ENCODE results near the gene LSM2.
"Not testable (repeated sequence)": the region's sequence is repeated elsewhere in the genome, so short reads cannot be mapped to it uniquely, and the experiment has no call there.

LSM2 gene

DNA sequence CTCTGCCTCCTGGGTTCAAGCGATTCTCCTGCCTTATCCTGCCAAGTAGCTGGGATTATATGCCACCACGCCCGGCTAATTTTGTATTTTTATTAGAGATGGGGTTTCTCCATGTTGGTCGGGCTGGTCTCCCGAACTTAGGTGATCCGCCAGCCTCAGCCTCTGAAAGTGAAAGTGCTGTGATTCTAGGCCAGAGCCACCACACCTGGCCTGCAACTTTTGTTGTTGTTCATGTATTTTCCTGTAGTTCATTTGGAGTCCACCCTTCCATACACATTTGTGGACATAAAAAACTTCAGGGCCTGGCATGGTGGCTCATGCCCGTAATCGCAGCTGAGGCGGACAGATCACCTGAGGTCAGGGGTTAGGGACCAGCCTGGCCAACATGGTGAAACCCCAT, 35.3 kb upstream of the LSM2 start:
- DNase-seq (ENCODE audit: low read depth in 2 of 2) = no peak
- no peak overlapping the region for H3K4me3 ChIP-seq (replicated peaks in 1 of 2; ENCODE audit: low read depth in 2 of 2, low read length in 2 of 2)
- TF ChIP-seq, protein P1, sequence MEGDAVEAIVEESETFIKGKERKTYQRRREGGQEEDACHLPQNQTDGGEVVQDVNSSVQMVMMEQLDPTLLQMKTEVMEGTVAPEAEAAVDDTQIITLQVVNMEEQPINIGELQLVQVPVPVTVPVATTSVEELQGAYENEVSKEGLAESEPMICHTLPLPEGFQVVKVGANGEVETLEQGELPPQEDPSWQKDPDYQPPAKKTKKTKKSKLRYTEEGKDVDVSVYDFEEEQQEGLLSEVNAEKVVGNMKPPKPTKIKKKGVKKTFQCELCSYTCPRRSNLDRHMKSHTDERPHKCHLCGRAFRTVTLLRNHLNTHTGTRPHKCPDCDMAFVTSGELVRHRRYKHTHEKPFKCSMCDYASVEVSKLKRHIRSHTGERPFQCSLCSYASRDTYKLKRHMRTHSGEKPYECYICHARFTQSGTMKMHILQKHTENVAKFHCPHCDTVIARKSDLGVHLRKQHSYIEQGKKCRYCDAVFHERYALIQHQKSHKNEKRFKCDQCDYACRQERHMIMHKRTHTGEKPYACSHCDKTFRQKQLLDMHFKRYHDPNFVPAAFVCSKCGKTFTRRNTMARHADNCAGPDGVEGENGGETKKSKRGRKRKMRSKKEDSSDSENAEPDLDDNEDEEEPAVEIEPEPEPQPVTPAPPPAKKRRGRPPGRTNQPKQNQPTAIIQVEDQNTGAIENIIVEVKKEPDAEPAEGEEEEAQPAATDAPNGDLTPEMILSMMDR (IDR thresholded peaks at IDR 0.05; ENCODE audit: low read depth, low read length) = no peak

DNA sequence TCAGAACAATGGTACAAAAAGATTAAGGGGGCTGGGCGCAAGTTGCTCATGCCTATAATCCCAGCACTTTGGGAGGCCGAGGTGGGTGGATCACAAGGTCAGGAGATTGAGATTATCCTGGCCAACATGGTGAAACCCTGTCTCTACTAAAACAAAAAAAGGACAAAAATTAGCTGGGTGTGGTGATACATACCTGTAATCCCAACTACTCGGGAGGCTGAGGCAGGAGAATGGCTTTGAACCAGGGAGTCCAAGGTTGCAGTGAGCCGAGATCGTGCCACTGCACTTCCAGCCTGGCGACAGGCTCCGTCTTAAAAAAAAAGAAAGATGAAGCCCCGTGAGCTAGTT, 33.0 kb upstream of the LSM2 start:
- DNase-seq (ENCODE audit: low read depth in 2 of 2); H3K4me3 ChIP-seq (replicated peaks in 1 of 2; ENCODE audit: low read depth in 2 of 2, low read length in 2 of 2): not testable (repeated sequence)

DNA sequence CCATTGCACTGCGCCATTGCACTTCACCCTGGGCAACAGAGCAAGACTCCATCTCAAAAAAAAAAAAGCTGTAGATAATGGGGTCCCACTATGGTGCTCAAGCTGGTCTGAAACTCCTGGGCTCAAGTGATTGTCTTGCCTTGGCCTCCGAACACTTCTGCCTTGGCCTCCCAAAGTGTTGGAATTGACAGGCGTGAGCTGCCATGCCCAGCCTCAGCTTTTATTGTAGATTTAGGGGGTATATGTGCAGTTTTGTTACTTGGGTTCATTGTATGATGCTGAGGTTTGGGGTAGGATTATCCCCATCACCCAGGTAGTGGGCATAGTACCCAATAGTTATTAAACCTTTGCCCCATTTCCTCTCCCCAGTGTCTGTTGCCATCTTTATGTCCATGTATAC, 32.2 kb upstream of the LSM2 start:
- TF ChIP-seq, protein P1 (IDR thresholded peaks at IDR 0.05; ENCODE audit: low read depth, low read length) = no peak
- no peak overlapping the region for H3K4me3 ChIP-seq (replicated peaks in 1 of 2; ENCODE audit: low read depth in 2 of 2, low read length in 2 of 2)

DNA sequence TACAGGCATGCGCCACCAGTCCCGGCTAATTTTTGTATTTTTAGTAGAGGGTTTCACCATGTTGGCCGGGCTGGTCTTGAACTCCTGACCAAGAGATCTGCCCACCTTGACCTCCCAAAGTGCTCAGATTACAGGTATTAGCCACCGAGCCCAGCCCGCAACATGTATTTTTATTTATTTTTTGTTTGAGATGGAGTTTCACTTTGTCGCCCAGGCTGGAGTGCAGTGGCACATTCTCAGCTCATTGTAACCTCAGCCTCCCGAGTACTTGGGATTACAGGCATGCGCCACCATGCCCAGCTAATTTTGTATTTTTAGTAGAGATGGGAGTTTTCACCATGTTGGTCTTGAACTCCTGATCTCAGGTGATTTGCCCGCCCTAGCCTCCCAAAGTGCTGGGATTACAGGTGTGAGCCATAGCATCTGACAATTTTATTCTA, 31.4 kb upstream of the LSM2 start:
- H3K4me3 ChIP-seq (replicated peaks in 1 of 2; ENCODE audit: low read depth in 2 of 2, low read length in 2 of 2) = peak overlapping the region; percentile 78 to 97
- DNase-seq (ENCODE audit: low read depth in 2 of 2) = not testable (repeated sequence)

More for the DNA sequence above, 32.2 kb upstream of the LSM2 start:
- DNase-seq (ENCODE audit: low read depth in 2 of 2) = no peak

DNA sequence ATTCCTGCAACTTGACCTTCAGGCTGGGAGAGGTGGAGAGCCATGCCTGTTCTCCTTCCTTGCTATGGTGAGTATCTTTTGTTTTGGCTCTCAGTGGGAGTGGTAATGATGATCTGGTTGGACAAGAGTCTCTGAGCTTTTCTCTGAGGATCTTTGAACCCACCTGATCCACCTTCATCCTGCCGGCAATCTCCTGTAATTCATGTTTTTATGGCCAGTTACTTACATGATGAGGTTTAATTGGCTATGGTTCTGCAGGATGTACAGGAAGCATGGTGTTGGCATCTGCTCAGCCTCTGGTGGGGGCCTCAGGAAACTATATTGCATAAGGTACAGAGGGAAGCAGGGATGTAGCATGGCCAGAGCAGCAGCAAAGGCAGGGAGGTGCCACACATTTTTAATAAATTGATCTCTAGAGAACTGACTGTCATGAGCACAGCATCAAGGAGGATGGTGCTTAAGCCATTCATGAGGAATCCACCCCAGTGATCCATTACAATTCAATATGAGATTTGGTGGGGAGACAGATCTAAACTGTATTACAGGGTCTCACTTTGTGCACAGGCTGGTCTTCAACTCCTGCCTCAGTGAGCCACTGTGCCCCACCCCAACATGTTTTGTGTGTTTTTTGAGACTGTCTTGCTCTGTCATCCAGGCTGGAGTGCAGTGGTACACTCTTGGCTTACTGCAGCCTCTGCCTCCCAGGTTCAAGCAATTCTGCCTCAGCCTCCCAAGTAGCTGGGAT, 30.8 kb upstream of the LSM2 start:
- H3K4me3 ChIP-seq (replicated peaks in 1 of 2; ENCODE audit: low read depth in 2 of 2, low read length in 2 of 2) = peak overlapping the region; percentile 78 to 97
- peak; percentile 25 to 49 for DNase-seq (ENCODE audit: low read depth in 2 of 2)
- TF ChIP-seq, protein P1 (IDR thresholded peaks at IDR 0.05; ENCODE audit: low read depth, low read length) = no peak

DNA sequence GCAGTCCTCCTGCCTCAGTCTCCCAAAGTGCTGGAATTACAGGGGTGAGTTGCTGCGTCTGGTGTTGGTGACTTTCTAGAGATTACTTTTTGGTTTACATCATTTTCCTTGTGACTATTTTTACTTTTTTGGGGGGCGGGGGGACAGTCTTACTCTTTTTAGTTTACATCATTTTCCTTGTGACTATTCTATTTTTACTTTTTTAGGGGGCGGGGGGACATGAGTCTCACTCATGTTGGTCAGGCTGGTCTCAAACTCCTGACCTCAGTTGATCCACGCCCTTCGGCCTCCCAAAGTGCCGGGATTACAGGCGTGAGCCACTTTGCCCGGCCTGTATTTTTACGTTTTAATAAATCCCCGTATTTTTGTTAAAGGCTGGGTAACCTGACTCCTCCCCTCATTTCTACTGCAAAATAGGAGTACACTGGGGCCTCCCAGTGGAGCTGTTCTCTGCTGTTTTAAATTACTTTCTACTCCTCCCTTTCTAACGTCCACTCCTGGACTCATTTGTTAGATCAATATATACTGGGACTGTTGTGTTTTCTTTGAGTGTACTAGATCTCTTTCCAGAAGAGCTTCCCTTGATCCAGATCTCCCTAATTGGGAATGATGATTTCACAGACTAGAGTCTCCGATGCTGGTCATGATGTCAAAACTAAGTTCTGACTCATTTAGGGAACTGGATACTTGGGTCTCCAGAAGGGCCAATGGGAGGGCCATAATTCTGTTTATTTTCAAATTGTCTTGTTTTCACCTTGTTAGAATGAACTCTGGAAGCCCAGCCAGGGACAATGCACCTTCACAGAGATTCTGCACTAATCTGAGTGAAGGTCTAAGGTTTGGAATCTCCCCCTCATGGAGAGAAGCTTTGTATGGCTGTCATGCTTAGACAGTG, 30.0 kb upstream of the LSM2 start:
- peak; percentile 47 to 55 for DNase-seq (ENCODE audit: low read depth in 2 of 2)
- peak overlapping the region; percentile 78 to 97 for H3K4me3 ChIP-seq (replicated peaks in 1 of 2; ENCODE audit: low read depth in 2 of 2, low read length in 2 of 2)
- TF ChIP-seq, protein P1 (IDR thresholded peaks at IDR 0.05; ENCODE audit: low read depth, low read length) = peak; percentile 6

DNA sequence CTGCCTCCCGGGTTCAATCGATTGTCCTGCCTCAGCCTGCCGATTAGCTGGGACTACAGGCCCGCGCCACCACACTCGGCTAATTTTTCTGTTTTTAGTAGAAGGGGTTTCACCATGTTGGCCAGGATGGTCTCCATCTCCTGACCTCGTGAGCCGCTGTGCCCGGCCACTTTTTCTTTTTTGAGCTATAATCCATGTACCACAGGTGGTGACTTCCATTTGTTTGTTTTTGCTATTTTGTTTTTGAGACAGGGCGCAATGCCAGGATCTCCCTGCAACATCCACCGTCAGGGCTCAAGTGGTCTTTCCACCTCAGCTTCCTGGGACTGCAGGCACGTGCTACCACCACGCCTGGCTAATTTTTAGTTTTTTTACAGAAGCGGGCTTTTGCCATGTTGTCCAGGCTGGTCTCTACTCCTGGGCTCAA, 29.3 kb upstream of the LSM2 start:
- DNase-seq (ENCODE audit: low read depth in 2 of 2) = peak in 1 of 2 donors; percentile 23
- TF ChIP-seq, protein P1 (IDR thresholded peaks at IDR 0.05; ENCODE audit: low read depth, low read length) = no peak

More for the DNA sequence above, 29.3 kb upstream of the LSM2 start:
- H3K4me3 ChIP-seq (replicated peaks in 1 of 2; ENCODE audit: low read depth in 2 of 2, low read length in 2 of 2) = peak overlapping the region; percentile 78 to 97
